Right lobe of liver (tissue), 4 donors: Measurements from ENCODE around the gene ZNF837.

ENCODE experiments used
- CTCF ChIP-seq, 4 donors: fragments of 200-600 bp in 3 of 4; fragments of 450-650 bp in 1 of 4; IDR thresholded peaks; one replicate each; pipeline versions ENCODE4 v1.5.1 to v1.8.0; 2016 to 2022; ENCODE audit warnings: antibody characterized with exemption in 4 of 4, mild to moderate bottlenecking in 2 of 4
- POLR2A ChIP-seq: fragments of 450-650 bp; IDR thresholded peaks from one replicate; pipeline ENCODE4 v1.6.1; 2017; ENCODE audit warnings: antibody characterized with exemption, mild to moderate bottlenecking
- donor health status: DM: no; HTN: no; CAD: no.
- donor health status: DM: no; HTN: no; CAD: no.
- donor health status: DM: no; HTN: yes; CAD: no.

GRCh38 chr19:58382997-58383603, 2.3 kb upstream of the ZNF837 start:
- TF ChIP-seq CTCF (IDR thresholded peaks at IDR 0.05) (no peak), POLR2A (no peak)
